GM21447 (cell line): Measurements from ENCODE around the gene PAK4.
"Not testable (repeated sequence)": the region's sequence is repeated elsewhere in the genome, so short reads cannot be mapped to it uniquely, and the experiment has no call there.

Experiments used
- ATAC-seq: cut with Tn5 transposase; IDR thresholded peaks from one replicate; pipeline ENCODE4 v1.9.1; 2021; ENCODE audit not compliant: unreplicated experiment

PAK4 gene

GRCh38 chr19:39202998-39203355, 77.4 kb downstream of the PAK4 start:
- no peak for ATAC-seq

GRCh38 chr19:39203372-39204341, 78.1 kb downstream of the PAK4 start, which contains the start of gene SYCN:
Gene SYCN (minus strand): TSS chr19:39204263. CDS start chr19:39204254, 9 bp downstream.
- no peak for ATAC-seq

- no peak for ATAC-seq
These were observed 79.8 kb downstream of the PAK4 start for GRCh38 chr19:39205449-39205764.

GRCh38 chr19:39206122-39206521, 80.5 kb downstream of the PAK4 start:
- ATAC-seq: no peak

GRCh38 chr19:39207293-39207836, 81.8 kb downstream of the PAK4 start:
- no peak for ATAC-seq

- no peak for ATAC-seq
These were observed 82.7 kb downstream of the PAK4 start for GRCh38 chr19:39208175-39208795.

- ATAC-seq: no peak
These were observed 83.6 kb downstream of the PAK4 start for GRCh38 chr19:39209196-39209595.

GRCh38 chr19:39211731-39212374, 86.3 kb downstream of the PAK4 start:
- no peak for ATAC-seq

GRCh38 chr19:39212375-39212742, 86.8 kb downstream of the PAK4 start:
- ATAC-seq: no peak

GRCh38 chr19:39215323-39215722, 89.7 kb downstream of the PAK4 start:
- not testable (repeated sequence) for ATAC-seq

GRCh38 chr19:39217094-39217493, 91.5 kb downstream of the PAK4 start:
- ATAC-seq: no peak

- ATAC-seq: no peak
These were observed 92.8 kb downstream of the PAK4 start for GRCh38 chr19:39218230-39219007.

- not testable (repeated sequence) for ATAC-seq
These were observed 93.5 kb downstream of the PAK4 start for GRCh38 chr19:39219108-39219507.

- ATAC-seq: no peak
These were observed 98.2 kb downstream of the PAK4 start for GRCh38 chr19:39223703-39224279.

GRCh38 chr19:39224910-39225309, 99.3 kb downstream of the PAK4 start:
- no peak for ATAC-seq
